ENCODE data around the gene PRPF39.

PRPF39 gene

DNA sequence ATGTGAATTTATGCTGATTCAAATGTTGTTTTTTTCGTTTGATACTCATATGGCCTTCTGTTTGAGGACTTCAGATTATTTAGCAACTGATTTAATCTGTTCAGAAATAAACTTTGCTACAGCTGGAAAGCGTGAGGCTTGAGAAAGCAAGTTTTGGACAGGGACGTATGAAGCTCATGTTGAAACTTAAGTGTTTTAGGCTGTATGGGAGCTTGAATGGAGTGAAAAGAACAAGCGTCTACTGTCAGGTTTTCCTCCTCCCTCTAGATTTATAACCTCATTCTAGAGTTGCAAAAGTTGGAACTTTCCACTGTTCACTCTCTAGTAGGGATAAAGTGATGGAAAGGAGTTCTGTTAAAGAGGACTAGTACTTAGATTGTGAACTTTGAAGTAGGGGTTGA lies 1.0 kb downstream of the PRPF39 start:
- TF ChIP-seq MYC (IDR thresholded peaks at IDR 0.05; ENCODE audit: low read depth, low read length) (no peak), POLR2A (IDR thresholded peaks at IDR 0.05; ENCODE audit: extremely low read depth, insufficient read length) (no peak), MAX (IDR thresholded peaks at IDR 0.05; ENCODE audit: low read depth, low read length) (no peak)
- TF ChIP-seq, protein P1, sequence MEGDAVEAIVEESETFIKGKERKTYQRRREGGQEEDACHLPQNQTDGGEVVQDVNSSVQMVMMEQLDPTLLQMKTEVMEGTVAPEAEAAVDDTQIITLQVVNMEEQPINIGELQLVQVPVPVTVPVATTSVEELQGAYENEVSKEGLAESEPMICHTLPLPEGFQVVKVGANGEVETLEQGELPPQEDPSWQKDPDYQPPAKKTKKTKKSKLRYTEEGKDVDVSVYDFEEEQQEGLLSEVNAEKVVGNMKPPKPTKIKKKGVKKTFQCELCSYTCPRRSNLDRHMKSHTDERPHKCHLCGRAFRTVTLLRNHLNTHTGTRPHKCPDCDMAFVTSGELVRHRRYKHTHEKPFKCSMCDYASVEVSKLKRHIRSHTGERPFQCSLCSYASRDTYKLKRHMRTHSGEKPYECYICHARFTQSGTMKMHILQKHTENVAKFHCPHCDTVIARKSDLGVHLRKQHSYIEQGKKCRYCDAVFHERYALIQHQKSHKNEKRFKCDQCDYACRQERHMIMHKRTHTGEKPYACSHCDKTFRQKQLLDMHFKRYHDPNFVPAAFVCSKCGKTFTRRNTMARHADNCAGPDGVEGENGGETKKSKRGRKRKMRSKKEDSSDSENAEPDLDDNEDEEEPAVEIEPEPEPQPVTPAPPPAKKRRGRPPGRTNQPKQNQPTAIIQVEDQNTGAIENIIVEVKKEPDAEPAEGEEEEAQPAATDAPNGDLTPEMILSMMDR (IDR thresholded peaks at IDR 0.05; ENCODE audit: low read depth, low read length) = no peak
- peak; percentile 30 for DNase-seq (ENCODE audit: low read depth)
- H3K4me3 ChIP-seq (ENCODE audit: low read depth, low read length) = peak overlapping the region; percentile 84

DNA sequence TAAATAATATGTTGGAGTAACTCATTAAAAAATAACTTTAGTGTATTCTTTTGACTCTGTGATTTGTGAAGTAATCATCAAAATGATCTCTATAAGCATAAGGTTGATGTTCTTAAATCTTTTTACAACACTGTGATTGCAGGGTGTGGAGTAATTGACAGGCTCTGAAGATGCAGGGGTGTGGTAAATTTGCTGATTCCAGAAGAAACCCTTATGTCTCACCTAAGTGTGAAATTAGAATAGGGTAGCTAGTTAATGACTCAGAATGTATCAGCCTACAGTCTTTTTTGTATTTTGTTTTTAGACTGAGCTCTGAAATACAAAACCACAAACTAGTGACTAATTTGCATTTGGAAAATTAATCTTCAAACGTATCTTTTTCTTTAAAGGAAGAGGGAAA lies 5.9 kb downstream of the PRPF39 start:
- H3K4me3 ChIP-seq (ENCODE audit: low read depth, low read length) = no peak overlapping the region
- DNase-seq (ENCODE audit: low read depth) = no peak
- TF ChIP-seq MYC (IDR thresholded peaks at IDR 0.05; ENCODE audit: low read depth, low read length) (no peak), MAX (IDR thresholded peaks at IDR 0.05; ENCODE audit: low read depth, low read length) (no peak), POLR2A (IDR thresholded peaks at IDR 0.05; ENCODE audit: extremely low read depth, insufficient read length) (no peak)
- TF ChIP-seq, protein P1 (IDR thresholded peaks at IDR 0.05; ENCODE audit: low read depth, low read length) = no peak

DNA sequence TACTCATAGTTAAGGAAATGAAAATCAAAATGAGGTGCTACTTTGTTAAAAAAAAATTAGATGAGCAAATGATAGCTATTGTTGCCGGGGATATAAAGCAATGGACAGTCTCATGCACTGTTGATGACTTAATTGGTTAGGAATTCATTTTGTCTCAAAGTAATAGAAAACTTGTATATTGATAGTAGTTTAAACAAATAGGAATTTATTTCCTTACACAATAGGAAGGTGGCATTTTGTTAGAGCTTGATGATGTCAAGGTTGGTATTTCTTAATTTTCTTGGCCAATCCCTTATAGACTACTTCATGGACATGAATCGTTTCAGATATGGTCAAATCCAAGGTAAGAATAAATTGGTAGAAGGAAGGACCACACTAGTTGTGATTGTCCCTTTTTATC lies 7.8 kb downstream of the PRPF39 start:
- TF ChIP-seq MAX (IDR thresholded peaks at IDR 0.05; ENCODE audit: low read depth, low read length) (no peak), MYC (IDR thresholded peaks at IDR 0.05; ENCODE audit: low read depth, low read length) (no peak)
- TF ChIP-seq, protein P1 (IDR thresholded peaks at IDR 0.05; ENCODE audit: low read depth, low read length) = no peak
- DNase-seq (ENCODE audit: low read depth) = no peak
- H3K4me3 ChIP-seq (ENCODE audit: low read depth, low read length) = no peak overlapping the region

DNA sequence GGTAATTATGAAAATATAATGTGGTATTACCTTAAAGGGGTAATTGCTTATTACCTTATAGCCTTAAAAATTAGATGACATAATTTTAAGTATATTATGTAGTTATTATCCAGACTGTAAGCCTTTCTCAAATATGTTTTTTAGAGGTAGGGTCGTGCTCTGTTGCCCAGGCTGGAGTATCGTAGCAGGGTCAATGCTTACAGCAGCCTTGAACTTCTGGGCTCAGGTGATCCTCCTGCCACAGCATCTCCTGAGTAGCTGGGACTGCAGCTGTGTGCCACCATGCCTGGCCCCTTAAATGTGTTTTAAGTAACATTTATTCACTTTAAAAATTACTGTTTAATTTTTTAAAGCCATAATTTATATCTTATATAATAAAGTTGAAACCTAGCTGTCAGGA lies 10.4 kb downstream of the PRPF39 start:
- DNase-seq (ENCODE audit: low read depth) = no peak
- TF ChIP-seq, protein P1 (IDR thresholded peaks at IDR 0.05; ENCODE audit: low read depth, low read length) = no peak
- TF ChIP-seq POLR2A (IDR thresholded peaks at IDR 0.05; ENCODE audit: extremely low read depth, insufficient read length) (no peak), MAX (IDR thresholded peaks at IDR 0.05; ENCODE audit: low read depth, low read length) (no peak), MYC (IDR thresholded peaks at IDR 0.05; ENCODE audit: low read depth, low read length) (no peak)
- H3K4me3 ChIP-seq (ENCODE audit: low read depth, low read length) = no peak overlapping the region

DNA sequence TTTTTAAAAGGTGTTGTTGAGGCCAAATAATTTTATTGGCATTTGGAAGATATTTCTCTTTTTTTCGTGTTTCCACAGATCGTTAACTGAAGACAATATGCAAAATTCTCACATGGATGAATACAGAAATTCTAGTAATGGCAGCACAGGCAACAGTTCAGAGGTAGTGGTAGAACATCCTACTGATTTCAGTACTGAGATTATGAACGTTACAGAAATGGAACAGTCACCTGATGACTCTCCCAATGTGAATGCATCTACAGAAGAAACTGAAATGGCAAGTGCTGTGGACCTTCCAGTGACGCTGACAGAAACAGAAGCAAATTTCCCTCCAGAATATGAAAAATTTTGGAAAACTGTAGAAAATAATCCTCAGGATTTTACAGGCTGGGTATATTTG lies 11.2 kb downstream of the PRPF39 start:
- TF ChIP-seq MAX (IDR thresholded peaks at IDR 0.05; ENCODE audit: low read depth, low read length) (no peak), POLR2A (IDR thresholded peaks at IDR 0.05; ENCODE audit: extremely low read depth, insufficient read length) (no peak), MYC (IDR thresholded peaks at IDR 0.05; ENCODE audit: low read depth, low read length) (no peak)
- TF ChIP-seq, protein P1 (IDR thresholded peaks at IDR 0.05; ENCODE audit: low read depth, low read length) = no peak
- no peak for DNase-seq (ENCODE audit: low read depth)
- no peak overlapping the region for H3K4me3 ChIP-seq (ENCODE audit: low read depth, low read length)

GRCh38 chr14:45096218-45096617 lies 12.3 kb downstream of the PRPF39 start:
- no peak for TF ChIP-seq MAX (IDR thresholded peaks at IDR 0.05; ENCODE audit: low read depth, low read length)
- no peak for TF ChIP-seq POLR2A (IDR thresholded peaks at IDR 0.05; ENCODE audit: extremely low read depth, insufficient read length)
- TF ChIP-seq MYC (IDR thresholded peaks at IDR 0.05; ENCODE audit: low read depth, low read length) = no peak
- TF ChIP-seq, protein P1 (IDR thresholded peaks at IDR 0.05; ENCODE audit: low read depth, low read length) = no peak
- DNase-seq (ENCODE audit: low read depth) = no peak
- no peak overlapping the region for H3K4me3 ChIP-seq (ENCODE audit: low read depth, low read length)

All from NB4 (cell line).